T-helper 2 cell treated with Interferon-gamma antibody and Interleukin-4, amounts not matched to agents 5 μg/mL and 100 μg/mL, for 36 hours (primary cell): ENCODE measurements around the gene ST3GAL3.

Source experiments
- DNase-seq: peaks from one replicate; pipeline ENCODE4 v3.0.0; 2021; ENCODE audit warnings: low spot score
- H3K27ac Mint-ChIP-seq: one replicate; pipeline ENCODE4 v1.8.0; 2021; ENCODE audit warnings: mild to moderate bottlenecking, mixed read lengths
- H3K27me3 Mint-ChIP-seq: one replicate; pipeline ENCODE4 v1.8.0; 2021; ENCODE audit warnings: low read depth, mixed read lengths
- H3K36me3 Mint-ChIP-seq: one replicate; pipeline ENCODE4 v1.8.0; 2021; ENCODE audit warnings: low read depth, mixed read lengths
- H3K4me1 Mint-ChIP-seq: one replicate; pipeline ENCODE4 v1.8.0; 2021; ENCODE audit warnings: low read depth, mixed read lengths
- H3K4me3 Mint-ChIP-seq: one replicate; pipeline ENCODE4 v1.8.0; 2022; ENCODE audit warnings: mild to moderate bottlenecking, moderate library complexity, mixed read lengths
- H3K9me3 Mint-ChIP-seq: one replicate; pipeline ENCODE4 v1.8.0; 2021; ENCODE audit warnings: mixed read lengths

Gene ST3GAL3

GRCh38 chr1:43687301-43688108 lies 19.8 kb upstream of the ST3GAL3 start:
- H3K27me3 Mint-ChIP-seq, result no peaks in the 10 kb centered on the region
- no peaks in the 10 kb centered on the region for H3K9me3 Mint-ChIP-seq
- no peaks in the 10 kb centered on the region for H3K4me1 Mint-ChIP-seq
- H3K4me3 Mint-ChIP-seq, result no peak overlapping the region
- peaks cover 70% of the 10 kb centered on the region for H3K36me3 Mint-ChIP-seq
- no peak overlapping the region for H3K27ac Mint-ChIP-seq
- DNase-seq, result no peak

- no peak overlapping the region for H3K4me3 Mint-ChIP-seq
- H3K27ac Mint-ChIP-seq, result no peak overlapping the region
- H3K9me3 Mint-ChIP-seq, result no peaks in the 10 kb centered on the region
- DNase-seq, result no peak
- peaks cover 73% of the 10 kb centered on the region for H3K36me3 Mint-ChIP-seq
- H3K27me3 Mint-ChIP-seq, result no peaks in the 10 kb centered on the region
- H3K4me1 Mint-ChIP-seq, result no peaks in the 10 kb centered on the region
Measured at GRCh38 chr1:43688109-43688387, 19.3 kb upstream of the ST3GAL3 start.

- Mint-ChIP-seq H3K27me3 (no peaks in the 10 kb centered on the region), H3K9me3 (no peaks in the 10 kb centered on the region), H3K4me3 (no peak overlapping the region), H3K27ac (no peak overlapping the region), H3K4me1 (no peaks in the 10 kb centered on the region), H3K36me3 (peaks cover 71% of the 10 kb centered on the region)
- no peak for DNase-seq
Measured at GRCh38 chr1:43688594-43689000, 18.7 kb upstream of the ST3GAL3 start.

- Mint-ChIP-seq H3K27ac (no peak overlapping the region), H3K4me1 (no peaks in the 10 kb centered on the region), H3K9me3 (no peaks in the 10 kb centered on the region), H3K36me3 (peaks cover 71% of the 10 kb centered on the region), H3K27me3 (no peaks in the 10 kb centered on the region), H3K4me3 (no peak overlapping the region)
- DNase-seq, result no peak
Measured at GRCh38 chr1:43689289-43689688, 18.0 kb upstream of the ST3GAL3 start.

- Mint-ChIP-seq H3K9me3 (no peaks in the 10 kb centered on the region), H3K27ac (no peak overlapping the region), H3K4me3 (no peak overlapping the region), H3K36me3 (peaks cover 52% of the 10 kb centered on the region), H3K4me1 (no peaks in the 10 kb centered on the region), H3K27me3 (no peaks in the 10 kb centered on the region)
- no peak for DNase-seq
Measured at GRCh38 chr1:43691871-43692815, 15.2 kb upstream of the ST3GAL3 start.

GRCh38 chr1:43693371-43693770 lies 14.0 kb upstream of the ST3GAL3 start:
- peaks cover 53% of the 10 kb centered on the region for H3K36me3 Mint-ChIP-seq
- H3K27ac Mint-ChIP-seq, result no peak overlapping the region
- H3K4me3 Mint-ChIP-seq, result no peak overlapping the region
- no peaks in the 10 kb centered on the region for H3K9me3 Mint-ChIP-seq
- H3K4me1 Mint-ChIP-seq, result peaks cover 1% of the 10 kb centered on the region
- no peak for DNase-seq
- H3K27me3 Mint-ChIP-seq, result no peaks in the 10 kb centered on the region

GRCh38 chr1:43699281-43699680 lies 8.1 kb upstream of the ST3GAL3 start:
- Mint-ChIP-seq H3K36me3 (peaks cover 27% of the 10 kb centered on the region), H3K9me3 (no peaks in the 10 kb centered on the region), H3K27ac (no peak overlapping the region), H3K4me3 (no peak overlapping the region), H3K27me3 (no peaks in the 10 kb centered on the region), H3K4me1 (peaks cover 2% of the 10 kb centered on the region)
- no peak for DNase-seq

- Mint-ChIP-seq H3K27ac (no peak overlapping the region), H3K27me3 (no peaks in the 10 kb centered on the region), H3K4me1 (peaks cover 20% of the 10 kb centered on the region), H3K36me3 (peaks cover 27% of the 10 kb centered on the region), H3K9me3 (no peaks in the 10 kb centered on the region), H3K4me3 (no peak overlapping the region)
- DNase-seq, result no peak
Measured at GRCh38 chr1:43703836-43704235, 3.5 kb upstream of the ST3GAL3 start.

GRCh38 chr1:43704838-43705237 lies 2.5 kb upstream of the ST3GAL3 start:
- Mint-ChIP-seq H3K27me3 (no peaks in the 10 kb centered on the region), H3K36me3 (peaks cover 26% of the 10 kb centered on the region), H3K4me3 (peak overlapping the region; percentile 21), H3K9me3 (no peaks in the 10 kb centered on the region), H3K27ac (no peak overlapping the region), H3K4me1 (peaks cover 23% of the 10 kb centered on the region)
- no peak for DNase-seq

- peaks cover 28% of the 10 kb centered on the region for H3K36me3 Mint-ChIP-seq
- H3K9me3 Mint-ChIP-seq, result no peaks in the 10 kb centered on the region
- no peak overlapping the region for H3K27ac Mint-ChIP-seq
- no peak for DNase-seq
- no peaks in the 10 kb centered on the region for H3K27me3 Mint-ChIP-seq
- H3K4me1 Mint-ChIP-seq, result peaks cover 26% of the 10 kb centered on the region
- no peak overlapping the region for H3K4me3 Mint-ChIP-seq
Measured at GRCh38 chr1:43705334-43705733, 2.0 kb upstream of the ST3GAL3 start.

- Mint-ChIP-seq H3K27me3 (no peaks in the 10 kb centered on the region), H3K36me3 (peaks cover 33% of the 10 kb centered on the region), H3K27ac (peak overlapping the region; percentile 53)
Measured at GRCh38 chr1:43705982-43706597, 1.2 kb upstream of the ST3GAL3 start.

GRCh38 chr1:43706598-43707189 lies 642 bp upstream of the ST3GAL3 start:
- H3K4me3 Mint-ChIP-seq, result peak overlapping the region; percentile 87
- DNase-seq, result peak; percentile 9
- no peaks in the 10 kb centered on the region for H3K9me3 Mint-ChIP-seq
- no peaks in the 10 kb centered on the region for H3K27me3 Mint-ChIP-seq
- H3K4me1 Mint-ChIP-seq, result peaks cover 35% of the 10 kb centered on the region
- H3K36me3 Mint-ChIP-seq, result peaks cover 34% of the 10 kb centered on the region
- peak overlapping the region; percentile 76 for H3K27ac Mint-ChIP-seq

More at GRCh38 chr1:43705982-43706597, 1.2 kb upstream of the ST3GAL3 start:
- Mint-ChIP-seq H3K9me3 (no peaks in the 10 kb centered on the region), H3K4me3 (peak overlapping the region; percentile 87), H3K4me1 (peaks cover 30% of the 10 kb centered on the region)
- no peak for DNase-seq

GRCh38 chr1:43708002-43708410 lies 670 bp downstream of the ST3GAL3 start:
- Mint-ChIP-seq H3K4me3 (peak overlapping the region; percentile 94), H3K36me3 (peaks cover 35% of the 10 kb centered on the region), H3K27me3 (no peaks in the 10 kb centered on the region), H3K4me1 (peaks cover 40% of the 10 kb centered on the region), H3K27ac (peak overlapping the region; percentile 89), H3K9me3 (no peaks in the 10 kb centered on the region)
- no peak for DNase-seq
